NT2/D1 (cell line): ENCODE results near the gene RBX1.

Source experiments
- YY1 ChIP-seq: IDR thresholded peaks from 2 replicates; pipeline ENCODE4 v1.6.1; 2011; ENCODE audit not compliant: insufficient read length, insufficient read depth
- ZNF274 ChIP-seq: IDR thresholded peaks from 2 replicates; pipeline ENCODE4 v1.6.1; 2011; ENCODE audit warnings: mild to moderate bottlenecking, low read depth, low read length

DNA sequence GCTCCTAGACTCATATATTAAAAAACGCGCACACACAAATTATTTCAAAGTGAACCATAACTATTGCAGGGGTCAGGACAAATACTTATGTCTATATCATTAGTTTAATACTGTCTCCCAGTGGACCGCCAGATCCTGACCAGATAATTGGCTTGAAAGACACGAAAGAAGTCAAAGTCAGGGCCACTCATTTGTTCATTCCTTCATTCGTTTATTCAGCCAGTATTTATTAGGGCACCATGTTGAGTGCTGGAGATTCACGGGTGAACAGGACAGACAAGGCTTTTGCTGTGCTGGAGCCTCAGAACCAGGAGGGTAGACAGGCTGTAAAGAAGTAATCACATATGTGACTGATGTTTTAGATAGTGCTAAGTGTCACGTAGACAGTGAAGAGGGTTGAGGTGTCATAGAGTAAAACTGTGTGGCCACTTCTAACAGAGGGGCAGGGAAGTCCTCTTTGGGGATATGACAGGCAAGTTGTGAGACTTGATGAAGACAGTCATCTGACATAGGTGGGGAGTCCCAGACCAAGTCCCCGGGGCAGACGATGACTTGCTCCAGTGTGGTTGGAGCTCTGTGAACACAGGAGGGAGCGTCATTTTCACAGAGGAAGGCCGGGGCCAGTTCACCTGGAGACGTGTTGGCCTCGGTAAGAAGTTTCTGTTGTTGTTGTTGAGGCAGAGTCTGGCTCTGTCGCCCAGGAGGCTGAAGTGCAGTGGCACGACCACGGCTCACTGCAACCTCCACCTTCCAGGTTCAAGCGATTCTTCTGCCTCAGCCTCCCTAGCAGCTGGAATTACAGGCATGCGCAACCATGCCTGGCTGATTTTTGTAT lies 25.9 kb downstream of the RBX1 start:
- TF ChIP-seq ZNF274 (no peak), YY1 (no peak)
